GM10248 (cell line): ENCODE measurements around the gene COLQ.
A peak's percentile ranks its signal among the peaks of the same experiment; 100 is the strongest.

Source experiments
- CTCF ChIA-PET: fragments of 300-600 bp; sonication (Branson Sonifier 250); formaldehyde crosslinking; extraction: SDS; loops from one replicate; lab custom pipeline; 2021; ENCODE audit warnings: antibody characterized with exemption; lab: Yijun Ruan, JAX
- POLR2A ChIA-PET: fragments of 350-650 bp; sonication (Branson Sonifier 250); formaldehyde crosslinking; extraction: SDS; loops from one replicate; lab custom pipeline; 2020; ENCODE audit warnings: antibody characterized with exemption; lab: Yijun Ruan, JAX
- DNase-seq: peaks from one replicate; pipeline ENCODE4 v3.0.0; 2012; ENCODE audit errors: extremely low spot score
- TF ChIP-seq, protein P1 (sequence below): IDR thresholded peaks from 2 replicates; pipeline ENCODE4 v1.5.1; 2012; ENCODE audit warnings: mild to moderate bottlenecking, low read depth; ENCODE audit errors: extremely low read depth, missing control alignments, control extremely low read depth

The COLQ gene

DNA sequence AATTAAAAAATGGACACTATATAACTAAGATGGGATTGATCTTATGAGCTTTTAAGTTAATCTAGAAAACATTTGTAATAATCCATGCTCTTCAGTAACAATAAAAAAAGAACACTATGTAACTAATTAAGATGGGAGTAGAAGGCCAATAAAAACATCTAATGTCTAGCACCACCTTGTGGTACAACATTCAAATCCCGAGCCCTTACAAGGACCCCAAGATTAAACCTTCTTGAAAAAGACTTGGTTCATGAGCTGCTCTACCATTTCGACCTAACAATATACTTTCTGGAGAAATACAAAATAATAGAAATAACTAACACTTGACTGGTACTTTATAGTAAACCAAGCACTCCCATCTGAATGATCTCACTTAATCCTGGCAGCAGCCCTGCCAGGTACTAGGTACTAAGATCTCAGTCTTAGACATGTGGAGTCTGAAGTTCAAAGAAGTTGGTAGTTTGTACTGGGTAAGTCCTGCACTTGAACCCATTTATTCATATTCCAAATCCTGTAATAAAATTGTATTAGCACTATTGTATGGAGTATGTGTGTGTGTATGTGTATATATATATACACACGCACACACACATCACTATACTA is 116.0 kb downstream of the COLQ start:
- CTCF ChIA-PET: interaction anchor here (0.6 to 3.4 kb wide), 53 partner anchors 9 to 483 kb away, joined by 3 to 151 read pairs (median 4); partner anchors contain the start of genes CAPN7, EAF1, METTL6 and SH3BP5
- POLR2A ChIA-PET: interaction anchor here (1.2 kb wide), 1 partner anchor 137 kb away, joined by 5 read pairs; no protein-coding TSS in a partner anchor
- TF ChIP-seq, protein P1, sequence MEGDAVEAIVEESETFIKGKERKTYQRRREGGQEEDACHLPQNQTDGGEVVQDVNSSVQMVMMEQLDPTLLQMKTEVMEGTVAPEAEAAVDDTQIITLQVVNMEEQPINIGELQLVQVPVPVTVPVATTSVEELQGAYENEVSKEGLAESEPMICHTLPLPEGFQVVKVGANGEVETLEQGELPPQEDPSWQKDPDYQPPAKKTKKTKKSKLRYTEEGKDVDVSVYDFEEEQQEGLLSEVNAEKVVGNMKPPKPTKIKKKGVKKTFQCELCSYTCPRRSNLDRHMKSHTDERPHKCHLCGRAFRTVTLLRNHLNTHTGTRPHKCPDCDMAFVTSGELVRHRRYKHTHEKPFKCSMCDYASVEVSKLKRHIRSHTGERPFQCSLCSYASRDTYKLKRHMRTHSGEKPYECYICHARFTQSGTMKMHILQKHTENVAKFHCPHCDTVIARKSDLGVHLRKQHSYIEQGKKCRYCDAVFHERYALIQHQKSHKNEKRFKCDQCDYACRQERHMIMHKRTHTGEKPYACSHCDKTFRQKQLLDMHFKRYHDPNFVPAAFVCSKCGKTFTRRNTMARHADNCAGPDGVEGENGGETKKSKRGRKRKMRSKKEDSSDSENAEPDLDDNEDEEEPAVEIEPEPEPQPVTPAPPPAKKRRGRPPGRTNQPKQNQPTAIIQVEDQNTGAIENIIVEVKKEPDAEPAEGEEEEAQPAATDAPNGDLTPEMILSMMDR: peak; percentile 63
- peak; percentile 58 for DNase-seq

DNA sequence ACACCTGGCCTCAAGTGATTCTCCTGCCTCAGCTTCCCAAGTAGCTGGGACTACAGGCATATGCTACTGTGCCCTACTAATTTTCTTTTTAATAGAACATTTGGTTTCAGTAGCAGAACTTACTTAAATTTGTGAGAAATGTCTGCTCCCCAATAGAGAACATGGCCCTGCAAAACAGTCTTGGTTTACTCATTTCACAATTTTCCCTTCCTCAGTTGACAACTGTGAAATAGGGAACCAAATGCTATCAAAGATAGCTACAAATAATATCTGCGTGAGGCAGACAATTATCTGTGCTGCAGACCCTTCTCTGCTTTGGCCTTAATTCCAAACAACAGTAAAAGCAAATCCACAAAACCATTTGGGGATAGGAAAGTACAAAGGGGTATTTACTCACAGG is 116.7 kb downstream of the COLQ start:
- peak; percentile 36 for DNase-seq
- TF ChIP-seq, protein P1: no peak
- CTCF ChIA-PET: interaction anchor here (0.6 to 3.4 kb wide), 50 partner anchors 9 to 482 kb away, joined by 3 to 151 read pairs (median 5); partner anchors contain the start of genes CAPN7, EAF1, METTL6 and SH3BP5
- POLR2A ChIA-PET: interaction anchor here (1.2 kb wide), 1 partner anchor 136 kb away, joined by 5 read pairs; no protein-coding TSS in a partner anchor

DNA sequence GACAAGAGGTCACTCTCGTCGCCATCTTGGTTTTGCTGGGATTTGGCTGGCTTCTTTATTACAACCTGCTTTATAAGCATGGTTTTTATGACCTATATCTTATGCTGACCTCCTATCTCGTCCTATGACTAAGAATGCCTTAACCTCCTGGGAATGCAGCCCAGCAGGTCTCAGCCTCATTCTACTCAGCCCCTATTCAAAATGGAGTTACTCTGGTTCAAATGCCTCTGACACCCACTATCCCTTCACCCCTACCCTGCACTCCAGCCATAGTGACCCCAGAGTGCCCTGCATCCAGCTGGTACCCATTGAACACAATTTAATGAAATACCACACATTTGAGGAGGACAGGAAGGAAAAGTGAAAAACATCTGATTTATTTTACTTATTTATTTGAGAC is 117.5 kb downstream of the COLQ start:
- no peak for DNase-seq
- POLR2A ChIA-PET: no interaction called here
- CTCF ChIA-PET: interaction anchor here (0.8 to 3.4 kb wide), 8 partner anchors 27 to 295 kb away, joined by 3 to 151 read pairs (median 6); partner anchors contain the start of gene SH3BP5
- TF ChIP-seq, protein P1: no peak

DNA sequence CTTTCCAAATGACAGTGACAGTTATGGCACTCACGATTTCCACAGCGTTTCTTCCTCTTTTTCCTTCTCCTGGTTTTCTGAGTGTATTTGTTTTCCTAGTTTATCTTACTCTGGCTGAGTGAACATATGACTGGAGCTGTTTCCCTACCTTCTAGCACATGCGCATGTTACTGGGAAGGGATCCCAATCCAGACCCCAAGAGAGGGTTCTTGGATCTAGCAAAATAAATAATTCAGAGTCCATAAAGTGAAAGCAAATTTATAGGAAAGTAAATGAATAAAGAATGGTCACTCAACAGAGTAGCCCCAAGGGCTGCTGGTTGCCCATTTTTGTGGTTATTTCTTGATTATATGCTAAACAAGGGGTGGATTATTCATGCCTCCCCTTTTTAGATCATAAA is 118.0 kb downstream of the COLQ start:
- CTCF ChIA-PET: interaction anchor here (0.8 to 3.4 kb wide), 6 partner anchors 13 to 136 kb away, joined by 3 to 151 read pairs (median 4); no protein-coding TSS in a partner anchor

DNA sequence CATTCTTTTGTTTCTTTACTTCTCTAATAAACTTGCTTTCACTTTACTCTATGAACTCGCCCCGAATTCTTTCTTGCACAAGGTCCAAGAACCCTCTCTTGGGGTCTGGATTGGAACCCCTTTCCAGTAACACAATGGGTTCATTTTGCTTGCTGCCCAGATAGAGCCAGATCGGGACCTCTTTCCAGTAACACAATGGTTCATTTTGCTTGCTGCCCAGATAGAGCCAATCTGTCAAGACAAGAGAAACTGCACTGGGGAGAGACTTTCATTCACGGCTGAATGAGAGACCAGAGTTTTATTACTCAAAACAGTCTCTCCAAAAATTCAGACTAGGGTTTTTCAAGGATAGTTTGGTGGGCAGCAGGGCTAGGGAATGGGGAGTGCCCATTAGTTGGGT is 119.6 kb downstream of the COLQ start:
- no peak for DNase-seq
- TF ChIP-seq, protein P1: no peak
- CTCF ChIA-PET: interaction anchor here (1.3 to 1.4 kb wide), 2 partner anchors 17 to 40 kb away, joined by 3 to 6 read pairs; no protein-coding TSS in a partner anchor
- POLR2A ChIA-PET: no interaction called here

More for the DNA sequence above, 118.0 kb downstream of the COLQ start:
- POLR2A ChIA-PET: no interaction called here
- no peak for DNase-seq
- TF ChIP-seq, protein P1: no peak
